GM21528 (cell line): ENCODE results near the gene TMED9.

ENCODE experiments used
- ATAC-seq: cut with Tn5 transposase; IDR thresholded peaks from one replicate; pipeline ENCODE4 v1.9.1; 2021; ENCODE audit warnings: mild to moderate bottlenecking, moderate library complexity; ENCODE audit not compliant: unreplicated experiment, low FRiP score

TMED9 gene

DNA sequence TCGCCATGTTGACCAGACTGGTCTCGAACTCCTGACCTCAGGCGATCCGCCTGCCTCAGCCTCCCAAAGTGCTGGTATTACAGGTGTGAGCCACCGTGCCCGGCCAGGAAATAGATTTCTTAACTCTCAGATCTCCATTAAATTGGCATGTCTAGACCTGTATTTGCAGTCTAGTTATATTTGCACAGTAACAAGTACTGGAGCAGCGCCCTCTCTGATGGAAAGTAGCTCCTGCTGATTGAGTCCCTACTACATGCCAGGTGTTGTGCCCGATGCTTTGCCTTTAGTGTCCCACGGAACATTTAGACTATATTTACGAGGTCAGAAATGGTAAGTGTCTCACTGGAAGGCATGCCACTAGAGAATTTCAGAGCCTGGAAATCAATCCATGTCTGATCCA is 15.8 kb upstream of the TMED9 start:
- ATAC-seq: no peak

DNA sequence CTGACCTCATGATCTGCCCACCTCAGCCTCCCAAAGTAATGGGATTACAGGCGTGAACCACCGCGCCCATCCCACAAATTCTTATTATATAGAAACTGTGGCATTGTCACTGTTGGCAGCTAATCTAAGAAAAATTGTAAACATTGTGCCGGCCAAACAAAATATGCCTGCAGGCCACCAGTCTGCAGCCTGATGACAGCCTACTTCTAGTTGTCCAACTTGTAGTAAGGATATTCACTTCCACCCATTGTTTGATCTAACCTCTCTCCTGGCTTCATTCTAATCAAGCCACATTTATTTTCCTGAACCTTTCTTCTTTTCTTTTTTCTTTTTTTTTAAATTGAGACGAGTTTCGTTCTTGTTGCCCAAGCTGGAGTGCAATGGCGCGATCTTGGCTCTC is 13.7 kb upstream of the TMED9 start:
- no peak for ATAC-seq

DNA sequence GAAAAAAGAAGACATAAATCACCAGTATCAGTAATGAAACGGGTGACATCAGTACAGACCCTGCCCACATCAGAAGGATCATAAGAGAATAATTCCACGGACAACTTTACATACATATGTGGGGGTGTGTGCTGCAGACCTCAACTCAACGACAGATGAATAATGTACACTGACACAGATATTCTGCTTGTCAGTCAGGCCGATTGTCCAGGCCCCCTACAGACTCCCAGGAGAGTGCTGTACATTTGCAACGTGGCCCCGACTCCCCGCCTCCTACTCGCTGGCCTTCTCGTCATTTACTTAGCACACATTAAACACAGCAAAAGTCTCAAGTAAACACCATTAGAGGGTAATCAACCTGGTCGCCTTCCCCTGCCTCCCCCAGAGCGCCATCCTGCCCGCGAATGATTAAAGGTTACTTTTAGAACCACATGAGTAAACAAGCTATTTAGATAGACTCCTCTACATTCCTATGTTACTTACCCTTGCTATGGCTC is 3.5 kb upstream of the TMED9 start:
- ATAC-seq: no peak

DNA sequence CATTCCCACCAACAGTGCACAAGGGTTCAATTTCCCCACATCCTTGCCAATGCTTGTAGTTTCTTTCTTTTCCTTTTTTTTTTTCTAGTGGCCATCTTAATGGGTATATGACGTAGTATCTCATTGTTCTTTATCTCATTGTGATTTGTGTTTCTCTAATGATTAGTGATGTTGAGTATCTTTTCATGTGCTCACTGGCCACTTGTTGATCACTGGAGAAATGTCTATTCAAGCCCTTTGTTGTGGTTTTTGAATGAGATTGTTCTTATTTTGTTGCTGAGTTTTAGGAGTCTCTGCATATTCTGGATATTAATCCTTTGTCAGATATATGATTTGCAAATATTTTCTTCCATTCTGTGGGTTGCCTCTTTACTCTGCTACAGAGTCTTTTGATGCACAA is 1.6 kb upstream of the TMED9 start:
- no peak for ATAC-seq

DNA sequence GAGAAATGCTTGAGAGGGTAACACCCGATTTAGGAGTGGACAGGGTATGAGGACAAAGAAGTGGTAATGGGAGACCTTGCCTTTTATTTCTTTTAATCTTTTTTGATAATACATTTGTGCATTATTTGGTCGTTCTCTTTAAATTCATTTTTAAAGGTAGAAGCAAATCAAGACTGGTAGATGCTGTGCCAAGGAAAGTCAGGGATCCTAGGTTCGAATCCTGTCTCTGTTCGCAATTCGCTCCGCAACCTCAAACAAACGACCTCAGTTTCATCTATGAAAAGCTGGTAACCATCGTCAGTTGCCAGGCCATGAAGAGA is 353 bp upstream of the TMED9 start:
- ATAC-seq: no peak

DNA sequence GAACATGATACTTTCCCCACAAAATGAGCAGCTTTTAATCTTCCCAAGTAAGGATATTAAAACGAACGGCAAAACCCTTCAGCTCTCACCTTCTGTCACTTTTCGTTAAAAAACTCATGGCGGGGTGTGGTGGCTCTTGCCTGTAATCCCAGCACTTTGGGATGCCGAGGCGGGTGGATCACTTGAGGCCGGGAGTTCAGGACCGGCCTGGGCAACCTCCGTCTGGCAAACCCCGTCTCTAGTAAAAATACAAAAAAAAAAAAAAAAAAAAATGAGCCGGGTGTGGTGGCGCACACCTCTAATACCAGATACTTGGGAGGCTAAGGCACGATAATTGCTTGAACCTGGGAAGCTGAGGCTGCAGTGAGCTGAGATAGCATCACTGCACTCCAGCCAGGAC is 902 bp downstream of the TMED9 start:
- no peak for ATAC-seq

DNA sequence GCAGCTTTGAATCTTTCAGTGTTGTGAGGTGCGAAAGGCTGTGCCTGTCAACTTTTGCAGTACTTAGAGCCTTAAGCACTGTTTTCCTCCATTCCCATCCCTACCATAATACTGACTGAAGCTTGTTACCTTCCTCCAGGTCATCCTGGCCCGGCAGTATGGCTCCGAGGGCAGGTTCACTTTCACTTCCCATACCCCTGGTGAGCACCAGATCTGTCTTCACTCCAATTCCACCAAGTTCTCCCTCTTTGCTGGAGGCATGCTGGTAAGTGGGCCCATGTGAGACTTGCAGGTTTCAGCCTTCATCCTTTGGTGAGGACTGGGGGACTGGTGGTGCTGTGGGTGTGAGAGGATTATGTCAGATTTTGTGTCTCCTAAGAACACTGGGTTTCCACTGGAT is 1.5 kb downstream of the TMED9 start:
- ATAC-seq: no peak

DNA sequence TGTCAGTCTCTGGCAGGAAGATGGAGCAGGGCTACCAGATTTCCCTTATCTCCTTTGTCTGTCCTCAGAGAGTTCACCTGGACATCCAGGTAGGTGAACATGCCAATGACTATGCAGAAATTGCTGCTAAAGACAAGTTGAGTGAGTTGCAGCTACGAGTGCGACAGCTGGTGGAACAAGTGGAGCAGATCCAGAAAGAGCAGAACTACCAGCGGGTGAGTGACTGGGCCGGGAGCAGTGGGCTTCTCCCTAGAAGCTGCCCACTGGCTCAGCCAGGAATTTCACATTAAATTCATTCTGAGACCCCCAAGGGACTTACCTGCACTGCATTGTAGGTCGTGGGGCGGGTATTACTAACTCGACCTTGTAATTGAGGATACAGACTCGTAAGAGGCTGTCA is 2.1 kb downstream of the TMED9 start:
- no peak for ATAC-seq

DNA sequence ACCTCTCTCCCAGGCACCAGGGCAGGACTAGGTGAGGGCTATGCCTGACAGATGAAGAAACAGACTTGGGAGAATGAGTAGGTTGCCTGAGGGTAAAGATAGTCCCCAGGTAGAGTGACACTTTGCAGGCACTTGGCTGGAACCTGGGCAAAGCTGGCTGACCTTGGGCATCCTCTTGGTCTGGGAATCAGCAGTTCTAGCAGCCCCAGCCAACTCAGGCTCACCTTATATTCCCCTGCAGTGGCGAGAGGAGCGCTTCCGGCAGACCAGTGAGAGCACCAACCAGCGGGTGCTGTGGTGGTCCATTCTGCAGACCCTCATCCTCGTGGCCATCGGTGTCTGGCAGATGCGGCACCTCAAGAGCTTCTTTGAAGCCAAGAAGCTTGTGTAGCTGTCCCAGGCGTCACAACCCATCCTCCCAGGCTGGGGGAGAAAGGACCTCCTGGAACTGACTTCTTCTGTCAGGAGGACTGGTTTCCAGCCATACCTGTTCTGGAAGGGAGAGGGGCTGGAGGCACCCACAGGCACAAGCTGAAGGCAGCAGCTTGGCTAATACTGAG is 3.1 kb downstream of the TMED9 start:
- ATAC-seq: no peak

DNA sequence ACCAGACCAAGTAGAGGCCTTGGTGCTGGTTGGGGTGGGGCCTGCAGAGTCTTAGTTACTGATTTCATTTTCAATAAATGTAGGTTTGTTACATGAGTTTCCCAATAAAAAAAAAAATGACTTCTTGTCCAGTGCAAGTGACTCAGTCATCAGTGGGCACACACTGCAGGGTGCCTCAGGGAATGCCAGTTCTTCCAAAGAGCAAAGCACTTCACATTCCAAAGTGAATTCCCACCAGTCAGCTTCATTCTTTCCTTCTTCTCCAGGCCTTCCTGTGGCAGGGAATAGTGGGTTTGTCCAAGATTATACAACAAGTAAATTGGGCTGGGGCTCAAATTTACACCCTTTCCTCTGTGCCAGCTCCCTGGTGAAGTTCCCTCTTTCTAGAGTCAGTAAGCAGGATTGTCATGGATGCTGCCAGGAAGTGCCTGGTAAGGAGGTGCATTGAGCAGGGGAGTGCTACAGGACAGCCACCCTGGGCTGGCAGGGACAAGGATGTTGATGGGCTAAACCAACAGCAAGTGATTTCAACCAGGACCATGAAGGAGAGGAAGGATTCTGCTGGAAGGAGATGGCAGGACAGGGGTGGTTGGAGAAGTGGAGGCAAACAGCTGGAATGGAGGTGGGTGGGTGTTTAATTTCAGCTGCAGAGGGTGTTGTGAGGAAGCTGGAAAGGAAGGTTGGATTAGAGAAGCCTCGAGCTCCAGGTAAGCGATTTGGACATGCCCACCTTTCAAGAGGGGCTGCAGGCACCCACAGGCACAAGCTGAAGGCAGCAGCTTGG is 4.2 kb downstream of the TMED9 start:
- ATAC-seq: no peak

DNA sequence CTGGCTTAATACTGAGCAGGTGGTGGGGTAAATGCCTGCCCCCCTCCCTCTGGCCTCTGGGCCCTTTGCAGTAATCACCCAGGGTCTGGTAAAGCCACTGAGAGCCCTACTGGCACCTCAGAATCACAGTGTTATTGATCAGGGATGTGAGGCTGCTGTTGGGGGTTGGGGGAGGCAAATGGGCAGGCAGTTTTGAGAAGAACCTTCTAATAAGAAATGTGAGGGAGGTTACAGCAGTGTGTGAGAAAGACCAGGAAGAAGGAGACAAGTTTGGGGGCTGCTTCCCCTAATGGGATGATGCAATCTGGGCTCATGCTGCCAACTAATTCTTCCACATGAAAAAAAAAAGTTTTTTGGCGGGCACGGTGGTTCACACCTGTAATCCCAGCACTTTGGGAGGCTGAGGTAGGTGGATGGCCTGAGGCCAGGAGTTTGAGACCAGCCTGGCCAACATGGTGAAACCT is 4.8 kb downstream of the TMED9 start:
- ATAC-seq: no peak

DNA sequence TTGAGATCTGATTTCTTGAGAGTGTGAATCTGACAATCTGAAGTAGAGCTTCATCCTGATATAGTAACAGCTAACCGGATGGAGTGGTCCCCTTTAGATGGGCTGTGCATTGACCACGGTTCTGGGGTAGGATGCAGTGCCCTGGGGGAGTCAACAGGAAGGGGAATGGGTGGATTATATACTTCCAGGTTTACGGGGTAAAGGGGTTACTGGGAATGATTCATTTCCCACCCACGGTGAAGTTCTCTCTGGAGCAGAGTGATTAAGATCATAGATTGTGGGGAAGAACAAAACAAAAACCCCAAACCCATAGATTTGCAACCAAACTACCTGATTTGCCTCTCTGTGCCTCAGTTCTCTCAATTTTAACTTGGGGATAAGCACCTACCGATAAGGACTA is 6.5 kb downstream of the TMED9 start:
- ATAC-seq: no peak

DNA sequence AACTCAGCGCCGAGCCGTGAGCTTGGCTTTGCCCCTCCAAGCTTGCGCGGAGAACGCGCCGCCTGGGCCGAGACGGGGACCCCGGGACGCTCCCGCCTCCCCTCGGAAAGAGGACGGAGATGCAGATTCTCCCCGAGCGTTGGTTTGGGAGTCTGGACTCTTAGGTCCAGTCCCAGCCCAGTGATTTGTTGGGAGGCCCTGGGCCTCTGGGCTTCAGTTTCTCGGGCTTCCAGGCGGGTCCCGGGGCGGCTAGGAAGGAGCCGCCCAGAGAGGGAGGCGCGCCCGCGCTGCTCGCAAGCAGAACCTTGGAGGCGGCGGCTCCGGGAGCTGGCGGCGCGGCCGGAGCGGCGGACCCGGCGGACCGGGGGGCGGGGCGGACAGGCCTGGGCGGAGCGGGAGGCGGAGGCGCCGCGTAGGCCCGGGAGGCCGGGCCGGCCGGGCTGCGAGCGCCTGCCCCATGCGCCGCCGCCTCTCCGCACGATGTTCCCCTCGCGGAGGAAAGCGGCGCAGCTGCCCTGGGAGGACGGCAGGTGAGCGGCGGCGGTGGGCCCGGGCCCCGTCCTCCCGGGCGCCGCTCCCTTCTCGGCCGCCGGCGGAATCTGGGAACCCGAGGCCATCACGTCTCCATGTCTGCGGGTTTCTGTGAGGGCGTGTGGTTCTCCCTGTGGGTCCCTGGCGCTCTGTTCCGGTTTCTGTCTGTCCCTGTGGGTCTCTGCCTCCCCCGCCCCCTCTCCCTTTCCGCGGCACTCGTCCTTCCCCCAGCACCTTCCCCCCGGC is 7.9 kb downstream of the TMED9 start, which contains the start of gene B4GALT7:
B4GALT7 (plus strand) TSS at position 402 of the 777 bp plus-strand sequence; CDS start at position 481, 79 bp downstream.
- ATAC-seq: peak; percentile 86

DNA sequence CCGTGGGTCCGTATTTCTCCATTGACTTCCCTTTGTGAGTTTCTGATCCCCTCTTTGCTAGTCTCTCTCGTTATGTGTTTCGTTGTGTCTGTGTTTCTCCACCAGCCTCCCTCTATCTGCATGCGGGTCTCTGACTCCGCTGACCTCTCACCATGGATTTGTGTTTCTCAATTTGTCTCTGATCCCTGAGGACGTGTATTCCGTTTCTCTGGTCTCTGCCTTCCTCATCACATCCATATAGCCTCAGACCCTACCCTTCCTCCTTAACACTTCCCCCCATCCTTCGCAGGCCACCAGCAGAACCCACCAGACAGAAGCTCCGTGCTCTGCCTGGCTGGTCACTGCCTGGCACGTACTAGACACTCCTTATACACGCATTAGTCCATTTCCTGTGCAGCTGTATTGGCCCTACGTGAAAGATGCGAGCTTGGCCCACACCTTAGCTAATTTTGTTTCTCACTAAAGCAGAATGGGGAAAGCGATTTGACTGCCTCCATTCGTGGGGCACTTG is 8.6 kb downstream of the TMED9 start:
- peak; percentile 6 for ATAC-seq

DNA sequence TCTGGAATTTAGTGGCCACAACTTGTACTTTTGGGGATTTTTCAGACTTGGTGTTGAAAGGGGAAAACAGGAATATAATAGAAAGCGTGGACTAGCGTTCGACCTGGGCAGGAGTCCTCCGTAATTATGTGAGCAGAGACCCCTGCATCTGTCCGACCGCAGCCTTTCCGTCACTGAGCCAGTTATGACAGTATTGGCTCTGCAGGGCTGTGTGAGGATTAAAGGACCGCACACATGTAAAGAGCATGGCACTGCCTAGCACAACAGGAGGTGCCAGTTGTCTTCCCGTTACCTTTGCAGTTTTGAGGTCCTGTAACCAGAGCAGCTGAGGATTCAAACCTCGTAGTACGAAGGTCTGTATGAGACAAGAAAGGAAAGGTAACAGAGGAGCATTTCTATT is 9.1 kb downstream of the TMED9 start:
- no peak for ATAC-seq

DNA sequence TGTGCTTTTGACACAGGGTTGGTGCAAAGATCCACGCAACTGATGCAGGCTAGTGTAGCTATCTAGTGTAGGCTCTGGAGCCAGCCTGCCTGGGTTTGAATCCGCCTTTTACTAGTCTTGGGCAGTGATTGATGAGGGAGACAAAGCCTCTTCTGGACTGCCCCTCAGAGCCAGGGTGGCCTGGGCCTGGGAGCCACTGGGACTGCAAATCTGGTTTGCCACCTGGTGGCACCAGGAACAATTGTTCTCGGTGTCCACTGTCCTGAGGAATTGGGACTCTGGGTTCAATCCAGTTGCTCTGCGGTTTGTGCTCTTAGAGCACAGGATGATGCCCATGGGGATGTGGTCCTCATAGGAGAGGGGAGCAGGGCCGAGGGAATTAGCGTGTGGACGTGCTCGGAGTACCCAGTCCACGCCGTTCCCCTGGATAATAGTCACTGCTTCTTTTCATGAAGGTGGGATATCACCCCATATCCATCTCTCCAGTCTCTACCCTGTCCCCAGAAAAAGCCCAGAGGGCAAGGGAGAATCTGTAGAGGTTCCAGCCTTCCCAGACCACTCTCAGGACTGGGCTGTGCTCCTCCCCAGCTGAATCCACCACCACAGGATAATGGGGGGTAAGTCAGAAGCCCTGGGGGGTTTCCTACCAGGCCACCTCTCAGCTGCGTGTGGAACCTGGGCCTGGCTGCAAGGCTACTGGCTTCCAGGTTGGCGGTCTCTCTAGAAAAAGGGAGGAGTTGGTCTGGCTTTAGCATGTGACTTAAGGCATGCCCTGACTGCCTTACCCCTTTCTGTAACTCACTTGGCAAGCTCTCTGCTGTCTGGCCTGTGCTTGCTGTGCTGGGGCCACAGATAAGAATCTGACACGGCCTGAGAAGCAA is 9.8 kb downstream of the TMED9 start:
- no peak for ATAC-seq

DNA sequence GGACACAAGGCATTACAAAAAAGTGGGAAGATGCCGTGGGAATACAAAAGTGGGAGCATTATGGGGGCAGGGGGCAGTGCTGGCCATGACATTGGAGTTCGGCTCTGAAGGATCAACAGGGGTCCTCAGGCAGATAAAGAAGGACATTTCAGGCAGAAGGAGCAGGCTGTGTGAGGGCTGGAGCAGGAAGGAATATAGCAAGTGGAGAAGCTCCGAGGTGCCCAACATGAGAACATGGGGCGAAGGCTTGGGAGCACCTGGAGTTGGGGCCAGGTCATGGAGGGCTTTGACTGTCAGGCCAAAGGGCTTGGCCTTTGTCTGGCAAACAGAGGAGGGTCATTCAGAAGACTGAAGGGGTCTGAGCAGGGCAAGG is 10.4 kb downstream of the TMED9 start:
- ATAC-seq: no peak

DNA sequence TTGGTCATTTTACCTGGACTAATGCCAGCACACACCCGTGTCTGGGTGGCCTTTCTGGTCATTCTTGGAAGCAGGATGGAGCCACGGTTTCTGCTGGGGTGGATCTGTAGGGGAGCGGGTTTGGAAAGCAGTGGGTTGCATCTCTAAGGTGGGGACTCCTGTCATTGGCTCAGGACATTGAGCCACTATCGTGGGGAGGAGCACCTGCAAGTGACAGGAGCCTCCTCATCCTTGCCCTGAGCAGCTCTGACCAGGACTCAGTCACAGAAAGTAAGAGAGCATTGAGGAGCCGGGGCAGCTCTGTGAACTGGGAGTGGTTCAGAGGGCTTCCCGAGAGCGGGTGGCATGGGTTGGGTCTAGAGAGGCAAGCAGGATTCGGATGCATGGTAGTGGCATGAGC is 11.6 kb downstream of the TMED9 start:
- ATAC-seq: no peak

DNA sequence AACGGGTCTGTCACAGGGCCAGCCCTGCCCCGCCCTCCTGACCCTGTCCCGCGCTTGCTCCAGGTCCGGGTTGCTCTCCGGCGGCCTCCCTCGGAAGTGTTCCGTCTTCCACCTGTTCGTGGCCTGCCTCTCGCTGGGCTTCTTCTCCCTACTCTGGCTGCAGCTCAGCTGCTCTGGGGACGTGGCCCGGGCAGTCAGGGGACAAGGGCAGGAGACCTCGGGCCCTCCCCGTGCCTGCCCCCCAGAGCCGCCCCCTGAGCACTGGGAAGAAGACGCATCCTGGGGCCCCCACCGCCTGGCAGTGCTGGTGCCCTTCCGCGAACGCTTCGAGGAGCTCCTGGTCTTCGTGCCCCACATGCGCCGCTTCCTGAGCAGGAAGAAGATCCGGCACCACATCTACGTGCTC is 12.1 kb downstream of the TMED9 start:
- no peak for ATAC-seq

DNA sequence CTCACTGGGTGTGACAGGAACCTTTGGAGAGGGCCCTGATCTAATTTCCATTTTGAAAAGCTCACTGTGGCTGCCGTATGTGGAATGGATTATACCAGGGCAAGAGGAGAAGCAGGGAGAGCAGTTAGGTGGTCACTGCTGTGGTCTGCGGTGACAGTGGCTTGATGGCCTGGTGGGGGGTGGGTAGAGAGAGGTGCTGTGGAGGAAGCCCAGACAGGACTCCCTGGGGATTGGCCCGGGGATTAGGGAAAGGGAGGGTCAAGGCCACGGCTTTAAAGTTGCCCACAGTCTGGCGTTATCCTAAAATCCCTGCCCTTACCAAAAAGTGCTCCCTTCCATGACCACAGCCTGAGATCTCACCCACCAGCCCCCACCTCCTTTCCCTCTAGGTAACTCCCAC is 12.7 kb downstream of the TMED9 start:
- no peak for ATAC-seq
